IMR-90 (cell line): Measurements from ENCODE around the gene SLC15A1. TPM values are rescaled to one million over a fixed set of nuclear protein-coding genes. Genes with fewer than 3 reads are reported as not detected.

Experiments
- ATAC-seq: fragments of 200-7000 bp; cut with Tn5 transposase; 2 replicates; pipeline ENCODE4 v1.9.1; 2020; ENCODE audit warnings: low read depth, mild to moderate bottlenecking, moderate library complexity
- BruUV-seq: library from RNA; stranded (reverse); fragments of 400-500 nt; replicated peaks from 2 replicates; lab custom pipeline; 2021; lab: Mats Ljungman, UMichigan
- CTCF ChIA-PET: fragments of 300-600 bp; formaldehyde crosslinking; extraction: SDS; loops from one replicate; lab custom pipeline; 2021; ENCODE audit warnings: antibody characterized with exemption; lab: Yijun Ruan, JAX
- POLR2A ChIA-PET: fragments of 300-600 bp; sonication (Branson Sonifier 250); formaldehyde crosslinking; loops from one replicate; lab custom pipeline; 2022; ENCODE audit warnings: antibody characterized with exemption; ENCODE audit not compliant: unreplicated experiment; lab: Charles Lee
- DNase-seq: peaks from one replicate; pipeline ENCODE4 v3.0.0; 2013
- H2AFZ ChIP-seq: replicated peaks from 2 replicates; pipeline ENCODE3; 2013; ENCODE audit warnings: low read length, mild to moderate bottlenecking; ENCODE audit not compliant: poor library complexity
- H2AK5ac ChIP-seq: 2 replicates; pipeline ENCODE4 v1.6.1; 2013; ENCODE audit warnings: low read depth, low read length, inconsistent platforms
- H2AK9ac ChIP-seq: replicated peaks from 2 replicates; pipeline ENCODE3; 2013; ENCODE audit warnings: mild to moderate bottlenecking, low read depth, low read length, moderate library complexity; ENCODE audit not compliant: poor library complexity
- H2BK120ac ChIP-seq: 2 replicates; pipeline ENCODE4 v1.6.1; 2013; ENCODE audit warnings: low read depth, low read length, inconsistent platforms
- H2BK15ac ChIP-seq: 3 replicates; pipeline ENCODE4 v1.6.1; 2013; ENCODE audit warnings: low read depth, low read length, inconsistent platforms
- H2BK20ac ChIP-seq: 2 replicates; pipeline ENCODE4 v1.6.1; 2013; ENCODE audit warnings: low read depth, mild to moderate bottlenecking, inconsistent platforms, low read length, moderate library complexity
- H2BK5ac ChIP-seq: 2 replicates; pipeline ENCODE4 v1.6.1; 2013; ENCODE audit warnings: mild to moderate bottlenecking, low read depth, low read length, inconsistent platforms; ENCODE audit not compliant: poor library complexity, severe bottlenecking
- H3K14ac ChIP-seq: replicated peaks from 2 replicates; pipeline ENCODE4 v1.6.1; 2013; ENCODE audit warnings: low read depth, low read length, inconsistent platforms
- H3K18ac ChIP-seq: 2 replicates; pipeline ENCODE4 v1.6.1; 2013; ENCODE audit warnings: low read depth, low read length, control low read depth
- H3K23ac ChIP-seq: 2 replicates; pipeline ENCODE4 v1.6.1; 2013; ENCODE audit warnings: low read depth, low read length, inconsistent platforms
- H3K27ac ChIP-seq: 2 replicates; pipeline ENCODE4 v1.5.1; 2013; ENCODE audit warnings: mild to moderate bottlenecking, control low read depth, low read length; ENCODE audit not compliant: insufficient read depth
- H3K27me3 ChIP-seq: 2 replicates; pipeline ENCODE4 v1.6.1; 2013; ENCODE audit warnings: low read length; ENCODE audit not compliant: control insufficient read depth, insufficient read depth
- H3K36me3 ChIP-seq: 2 replicates; pipeline ENCODE4 v1.6.1; 2013; ENCODE audit warnings: low read length, mixed read lengths; ENCODE audit not compliant: control insufficient read depth, insufficient read depth
- H3K4ac ChIP-seq: 2 replicates; pipeline ENCODE4 v1.6.1; 2013; ENCODE audit warnings: low read depth, low read length, inconsistent platforms
- H3K4me1 ChIP-seq: 2 replicates; pipeline ENCODE4 v1.6.1; 2013; ENCODE audit warnings: low read length, mixed read lengths; ENCODE audit not compliant: control insufficient read depth, insufficient read depth
- H3K4me2 ChIP-seq: 2 replicates; pipeline ENCODE4 v1.6.1; 2013; ENCODE audit warnings: low read depth, mild to moderate bottlenecking, control low read depth, low read length, moderate library complexity
- H3K4me3 ChIP-seq: 2 replicates; pipeline ENCODE4 v1.5.1; 2013; ENCODE audit warnings: low read depth, mild to moderate bottlenecking, control low read depth, low read length, moderate library complexity; ENCODE audit not compliant: insufficient read depth
- H3K56ac ChIP-seq: 2 replicates; pipeline ENCODE4 v1.6.1; 2013; ENCODE audit warnings: low read length, inconsistent platforms; ENCODE audit not compliant: insufficient read depth; ENCODE audit errors: extremely low read depth
- H3K79me1 ChIP-seq, 2 experiments: 2 replicates each; pipeline ENCODE4 v1.6.1; 2013; ENCODE audit warnings: low read length in 2 of 2, inconsistent platforms in 1 of 2, low read depth in 1 of 2
- H3K9ac ChIP-seq: 2 replicates; pipeline ENCODE4 v1.6.1; 2013; ENCODE audit warnings: low read depth, low read length, control low read depth
- H3K9me1 ChIP-seq: 2 replicates; pipeline ENCODE4 v1.6.1; 2013; ENCODE audit warnings: low read length, inconsistent platforms; ENCODE audit not compliant: insufficient read depth
- H3K9me3 ChIP-seq: 2 replicates; pipeline ENCODE4 v1.6.1; 2013; ENCODE audit warnings: low read length; ENCODE audit not compliant: control insufficient read depth, insufficient read depth
- H4K20me1 ChIP-seq: 2 replicates; pipeline ENCODE4 v1.6.1; 2013; ENCODE audit warnings: low read length, inconsistent platforms; ENCODE audit not compliant: insufficient read depth
- H4K5ac ChIP-seq: 2 replicates; pipeline ENCODE4 v1.6.1; 2013; ENCODE audit warnings: mild to moderate bottlenecking, low read depth, low read length, control low read depth
- H4K8ac ChIP-seq, 2 experiments: 2 replicates each; pipeline ENCODE4 v1.6.1; 2013; ENCODE audit warnings: low read depth in 2 of 2, low read length in 2 of 2, control low read depth in 1 of 2, inconsistent platforms in 1 of 2
- H4K91ac ChIP-seq: 2 replicates; pipeline ENCODE4 v1.6.1; 2013; ENCODE audit warnings: low read depth, low read length, inconsistent platforms; ENCODE audit not compliant: insufficient read depth
- BHLHE40 ChIP-seq: fragments of 150-350 bp; IDR thresholded peaks from 2 replicates; pipeline ENCODE4 v1.6.1; 2016; ENCODE audit warnings: mild to moderate bottlenecking, low read depth, low read length
- CEBPB ChIP-seq: IDR thresholded peaks from 2 replicates; pipeline ENCODE4 v1.6.1; 2012; ENCODE audit warnings: low read depth, low read length, improper control_type of control experiment
- CHD1 ChIP-seq: IDR thresholded peaks from 2 replicates; pipeline ENCODE4 v1.6.1; 2012; ENCODE audit warnings: low read depth, low read length, improper control_type of control experiment
- CTCF ChIP-seq: conservative IDR thresholded peaks from 2 replicates; pipeline ENCODE4 v1.5.1; 2012; ENCODE audit warnings: mild to moderate bottlenecking, low read depth, low read length, improper control_type of control experiment
- ELK1 ChIP-seq: fragments of 150-350 bp; IDR thresholded peaks from 2 replicates; pipeline ENCODE4 v1.6.1; 2016; ENCODE audit warnings: low read depth, mild to moderate bottlenecking, low read length, moderate library complexity, borderline replicate concordance
- FOS ChIP-seq: fragments of 150-350 bp; IDR thresholded peaks from 2 replicates; pipeline ENCODE4 v1.6.1; 2016; ENCODE audit warnings: low read depth, low read length
- MAFK ChIP-seq: IDR thresholded peaks from 2 replicates; pipeline ENCODE4 v1.6.1; 2012; ENCODE audit warnings: low read depth, low read length, improper control_type of control experiment
- MAZ ChIP-seq: IDR thresholded peaks from 2 replicates; pipeline ENCODE4 v1.6.1; 2012; ENCODE audit warnings: low read depth, mild to moderate bottlenecking, low read length, improper control_type of control experiment, moderate library complexity, borderline replicate concordance
- MXI1 ChIP-seq: IDR thresholded peaks from 2 replicates; pipeline ENCODE4 v1.6.1; 2012; ENCODE audit warnings: low read depth, mild to moderate bottlenecking, low read length, moderate library complexity, borderline replicate concordance
- NFE2L2 ChIP-seq: fragments of 150-350 bp; IDR thresholded peaks from 2 replicates; pipeline ENCODE4 v1.6.1; 2016; ENCODE audit warnings: low read depth, mild to moderate bottlenecking, low read length
- POLR2A ChIP-seq: IDR thresholded peaks from 2 replicates; pipeline ENCODE4 v1.6.1; 2012; ENCODE audit warnings: mild to moderate bottlenecking, low read depth, low read length
- RAD21 ChIP-seq: IDR thresholded peaks from 2 replicates; pipeline ENCODE4 v1.6.1; 2012; ENCODE audit warnings: low read length, improper control_type of control experiment
- RCOR1 ChIP-seq: IDR thresholded peaks from 2 replicates; pipeline ENCODE4 v1.6.1; 2012; ENCODE audit warnings: mild to moderate bottlenecking, low read length, improper control_type of control experiment; ENCODE audit not compliant: insufficient replicate concordance
- RFX5 ChIP-seq: IDR thresholded peaks from 2 replicates; pipeline ENCODE4 v1.8.0; 2012; ENCODE audit warnings: low read depth, mild to moderate bottlenecking, low read length, moderate library complexity
- SMC3 ChIP-seq: fragments of 150-350 bp; IDR thresholded peaks from 2 replicates; pipeline ENCODE4 v1.6.1; 2016; ENCODE audit warnings: low read depth, mild to moderate bottlenecking, antibody characterized with exemption, low read length, moderate library complexity
- USF2 ChIP-seq: fragments of 150-350 bp; IDR thresholded peaks from 2 replicates; pipeline ENCODE4 v1.6.1; 2017; ENCODE audit warnings: mild to moderate bottlenecking, antibody characterized with exemption, low read length, low read depth
- WGBS, 2 experiments: methylation state at CpG; one replicate each; pipeline versions ENCODE4 v1.1.5 to v1.1.7; 2013; ENCODE audit warnings: missing lambda C conversion rate in 2 of 2; ENCODE audit not compliant: insufficient read length in 1 of 2; ENCODE audit errors: extremely low coverage in 2 of 2; 5-methylcytosine and 5-hydroxymethylcytosine counted together
- dilution Hi-C: fragments of 300-500 bp; cut with HindIII; formaldehyde crosslinking; loops from one replicate; pipeline ENCODE4 v1.14.3; 2018; ENCODE audit warnings: low sequenced_read_pairs; ENCODE audit not compliant: unreplicated experiment
- in situ Hi-C: fragments of 300-500 bp; cut with MboI; formaldehyde crosslinking; loops from 3 replicates; pipeline ENCODE4 v1.14.3; 2019; ENCODE audit warnings: low sequenced_read_pairs, inconsistent platforms, mixed read lengths
- intact Hi-C: fragments of 100-400 bp; cut with micrococcal nuclease; formaldehyde crosslinking; loops from 2 replicates; pipeline ENCODE4 v1.10.0; 2022
- polyA plus RNA-seq, 3 experiments: library from polyadenylated mRNA; depleted of rRNA; stranded (reverse); fragments of >200 nt; gene quantifications; 2 replicates each; pipeline ENCODE4 v1.2.3, GENCODE V29; 2012; ENCODE audit warnings: low replicate concordance in 1 of 3
- total RNA-seq: library from RNA; depleted of rRNA; stranded (reverse); fragments of >200 nt; gene quantifications from 2 replicates; pipeline ENCODE4 v1.2.3, GENCODE V29; 2012

The SLC15A1 gene
- total and polyA plus RNA-seq, 2 of the 4 experiments (the other 2 are of a cell fraction): not detected

GRCh38 chr13:98693756-98694155, 58.7 kb downstream of the SLC15A1 start:
- H3K27me3 ChIP-seq: peaks cover 13% of the 10 kb centered on the region
- intact Hi-C loops: no loop called here
- no peak overlapping the region for H3K4me2 ChIP-seq
- H4K91ac ChIP-seq: no peak overlapping the region
- H3K4me1 ChIP-seq: no peaks in the 10 kb centered on the region
- no peak overlapping the region for H2AK9ac ChIP-seq
- dilution Hi-C loops: no loop called here
- no peak overlapping the region for H3K4me3 ChIP-seq
- in situ Hi-C loops: no loop called here
- no peak overlapping the region for H2BK20ac ChIP-seq
- no peaks in the 10 kb centered on the region for H4K20me1 ChIP-seq
- H2AK5ac ChIP-seq: no peak overlapping the region
- ATAC-seq: no peak
- H2BK5ac ChIP-seq: no peak overlapping the region
- ChIA-PET CTCF (no interaction called here), POLR2A (no interaction called here)
- no peaks in the 10 kb centered on the region for H3K79me1 ChIP-seq
- H3K9ac ChIP-seq: no peak overlapping the region
- no peak overlapping the region for H3K4ac ChIP-seq
- no peak overlapping the region for H3K23ac ChIP-seq
- no peak overlapping the region for H3K14ac ChIP-seq
- no CpG with 5 or more reads among the region's 1 CpG for WGBS, 2 experiments
- no peak for DNase-seq
- H4K5ac ChIP-seq: no peak overlapping the region
- H4K8ac ChIP-seq: no peak overlapping the region
- H3K18ac ChIP-seq: no peak overlapping the region
- H2BK15ac ChIP-seq: no peak overlapping the region
- no peak overlapping the region for H2AFZ ChIP-seq
- no peaks in the 10 kb centered on the region for H3K9me3 ChIP-seq
- TF ChIP-seq CHD1 (no peak), ELK1 (no peak), CEBPB (no peak), BHLHE40 (no peak), NFE2L2 (no peak), FOS (no peak), MAZ (no peak), RCOR1 (no peak), RAD21 (no peak), RFX5 (no peak), MXI1 (no peak), USF2 (no peak), CTCF (no peak), POLR2A (no peak), SMC3 (no peak), MAFK (no peak)
- BruUV-seq: no TSS peak
- no peaks in the 10 kb centered on the region for H3K9me1 ChIP-seq
- H2BK120ac ChIP-seq: no peak overlapping the region
- no peak overlapping the region for H3K27ac ChIP-seq
- H3K56ac ChIP-seq: no peak overlapping the region
- H3K36me3 ChIP-seq: no peaks in the 10 kb centered on the region
